ENCODE data around the gene USP47.

Gene USP47

GRCh38 chr11:11931461-11932055 is 89.8 kb downstream of the USP47 start:
- DNase-seq (ENCODE audit: extremely low read depth in 1 of 2, low read depth in 1 of 2): no peak

- no peak for DNase-seq (ENCODE audit: extremely low read depth in 1 of 2, low read depth in 1 of 2)
These were observed 93.8 kb downstream of the USP47 start for GRCh38 chr11:11935536-11935935.

DNA sequence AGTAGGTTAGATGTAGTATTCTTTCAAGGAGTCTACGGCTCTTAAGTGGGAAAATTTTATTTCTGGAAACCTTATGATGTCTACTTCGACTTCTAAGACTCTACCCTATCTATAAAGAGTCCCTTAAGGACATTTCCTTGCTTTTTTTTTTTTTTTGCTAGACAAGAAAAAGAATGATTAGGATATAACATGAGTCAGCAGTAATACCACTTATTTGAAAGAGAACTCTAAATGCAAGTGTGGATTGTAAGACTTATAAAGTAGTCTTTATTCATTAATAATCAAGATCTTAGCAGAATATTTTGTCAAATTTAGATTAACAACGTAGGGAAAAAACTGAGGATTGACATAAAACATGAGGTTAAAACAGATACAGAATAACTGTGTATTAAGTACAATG is 95.7 kb downstream of the USP47 start:
- no peak for DNase-seq (ENCODE audit: extremely low read depth in 1 of 2, low read depth in 1 of 2)

GRCh38 chr11:11937957-11938356 is 96.2 kb downstream of the USP47 start:
- DNase-seq (ENCODE audit: extremely low read depth in 1 of 2, low read depth in 1 of 2): no peak

- no peak for DNase-seq (ENCODE audit: extremely low read depth in 1 of 2, low read depth in 1 of 2)
These were observed 98.8 kb downstream of the USP47 start for GRCh38 chr11:11940551-11940950.

- DNase-seq (ENCODE audit: extremely low read depth in 1 of 2, low read depth in 1 of 2): no peak
These were observed 100.9 kb downstream of the USP47 start for GRCh38 chr11:11942668-11943067.

GRCh38 chr11:11944444-11944843 is 102.7 kb downstream of the USP47 start:
- no peak for DNase-seq (ENCODE audit: extremely low read depth in 1 of 2, low read depth in 1 of 2)

- no peak for DNase-seq (ENCODE audit: extremely low read depth in 1 of 2, low read depth in 1 of 2)
These were observed 104.4 kb downstream of the USP47 start for GRCh38 chr11:11946180-11946579.

DNA sequence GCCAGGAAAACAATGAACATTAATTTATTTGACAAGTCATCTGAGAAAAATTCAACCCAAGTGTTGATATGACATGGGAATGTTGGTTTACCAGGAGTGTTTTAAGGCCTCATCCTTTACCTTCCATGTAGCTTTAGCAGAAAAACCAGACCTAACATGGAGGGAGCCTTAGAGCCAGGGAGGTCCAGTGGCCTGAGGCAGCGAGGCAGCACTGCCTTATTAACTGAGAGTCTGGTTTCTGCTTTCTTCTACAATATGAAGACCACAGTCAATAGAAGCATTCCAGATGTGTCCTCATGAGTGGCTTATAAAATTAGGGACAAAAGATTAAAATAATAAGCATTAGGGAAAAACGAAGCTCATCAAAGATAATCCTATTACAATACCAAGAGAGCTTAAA is 105.1 kb downstream of the USP47 start:
- DNase-seq (ENCODE audit: extremely low read depth in 1 of 2, low read depth in 1 of 2): no peak

DNA sequence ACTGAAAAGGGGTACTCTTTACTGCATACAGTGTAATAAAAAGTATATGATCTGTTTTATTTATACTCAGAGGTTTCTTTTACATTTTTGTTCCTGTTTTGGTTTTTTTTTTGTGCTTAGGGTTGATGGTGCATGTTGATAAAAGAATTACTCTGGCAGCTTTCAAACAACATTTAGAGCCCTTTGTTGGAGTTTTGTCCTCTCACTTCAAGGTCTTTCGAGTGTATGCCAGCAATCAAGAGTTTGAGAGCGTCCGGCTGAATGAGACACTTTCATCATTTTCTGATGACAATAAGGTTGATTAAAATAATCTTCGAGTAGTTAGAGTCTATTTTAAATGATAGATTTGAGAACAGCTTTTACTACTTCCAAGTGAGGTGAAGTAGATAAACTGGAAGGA is 106.1 kb downstream of the USP47 start:
- DNase-seq (ENCODE audit: extremely low read depth in 1 of 2, low read depth in 1 of 2): no peak

DNA sequence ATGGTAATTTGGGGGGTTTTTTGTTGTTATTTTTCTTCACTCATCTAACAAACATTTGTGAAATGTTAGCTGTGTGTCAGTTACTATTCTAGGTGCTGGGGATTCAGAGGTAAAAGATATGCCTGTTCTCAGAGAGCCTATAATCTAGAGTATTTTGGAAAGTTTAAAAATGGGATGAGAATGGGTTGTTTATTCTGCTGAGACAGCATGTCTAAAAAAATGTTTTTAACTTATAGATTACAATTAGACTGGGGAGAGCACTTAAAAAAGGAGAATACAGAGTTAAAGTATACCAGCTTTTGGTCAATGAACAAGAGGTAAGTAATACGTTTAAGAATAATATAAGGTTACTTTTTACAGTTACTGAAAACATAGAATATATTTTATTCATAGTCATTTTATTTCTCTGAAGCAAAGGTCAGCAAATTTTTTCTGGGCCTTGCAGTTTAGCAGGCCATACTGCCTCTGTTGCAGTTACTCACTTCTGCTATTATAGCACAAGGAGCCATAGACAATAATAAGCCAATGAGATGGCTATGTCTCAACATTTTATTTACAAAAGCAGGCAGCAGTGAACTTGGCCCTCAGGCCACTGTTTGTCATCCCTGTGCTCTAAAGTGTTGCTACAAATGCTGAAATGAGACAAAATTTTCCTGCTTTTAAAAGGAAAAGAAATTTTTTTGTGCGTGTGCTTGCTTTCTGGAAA is 106.6 kb downstream of the USP47 start:
- DNase-seq (ENCODE audit: extremely low read depth in 1 of 2, low read depth in 1 of 2): no peak

DNA sequence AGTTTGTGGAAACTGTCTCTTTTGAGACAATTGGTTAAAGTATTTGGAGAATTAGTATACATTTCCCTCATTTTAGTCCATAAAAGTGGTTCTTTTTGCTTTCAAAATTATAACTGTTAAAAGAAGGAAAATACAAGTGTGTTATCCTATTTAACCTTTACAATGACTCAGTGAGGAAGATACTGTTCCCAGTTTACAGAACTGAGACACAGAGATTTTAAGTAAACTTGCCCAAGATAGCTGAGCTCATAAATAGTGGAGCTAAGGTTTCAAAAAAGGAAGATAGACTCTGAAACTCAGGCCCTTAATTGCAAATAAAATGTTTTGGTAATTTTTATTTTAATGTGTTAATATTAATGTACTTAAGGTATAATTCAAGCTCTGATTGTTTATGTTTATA is 107.7 kb downstream of the USP47 start:
- DNase-seq (ENCODE audit: extremely low read depth in 1 of 2, low read depth in 1 of 2): no peak

- no peak for DNase-seq (ENCODE audit: extremely low read depth in 1 of 2, low read depth in 1 of 2)
These were observed 110.3 kb downstream of the USP47 start for GRCh38 chr11:11952036-11952435.

GRCh38 chr11:11956006-11956405 is 114.2 kb downstream of the USP47 start:
- DNase-seq (ENCODE audit: extremely low read depth in 1 of 2, low read depth in 1 of 2): no peak

DNA sequence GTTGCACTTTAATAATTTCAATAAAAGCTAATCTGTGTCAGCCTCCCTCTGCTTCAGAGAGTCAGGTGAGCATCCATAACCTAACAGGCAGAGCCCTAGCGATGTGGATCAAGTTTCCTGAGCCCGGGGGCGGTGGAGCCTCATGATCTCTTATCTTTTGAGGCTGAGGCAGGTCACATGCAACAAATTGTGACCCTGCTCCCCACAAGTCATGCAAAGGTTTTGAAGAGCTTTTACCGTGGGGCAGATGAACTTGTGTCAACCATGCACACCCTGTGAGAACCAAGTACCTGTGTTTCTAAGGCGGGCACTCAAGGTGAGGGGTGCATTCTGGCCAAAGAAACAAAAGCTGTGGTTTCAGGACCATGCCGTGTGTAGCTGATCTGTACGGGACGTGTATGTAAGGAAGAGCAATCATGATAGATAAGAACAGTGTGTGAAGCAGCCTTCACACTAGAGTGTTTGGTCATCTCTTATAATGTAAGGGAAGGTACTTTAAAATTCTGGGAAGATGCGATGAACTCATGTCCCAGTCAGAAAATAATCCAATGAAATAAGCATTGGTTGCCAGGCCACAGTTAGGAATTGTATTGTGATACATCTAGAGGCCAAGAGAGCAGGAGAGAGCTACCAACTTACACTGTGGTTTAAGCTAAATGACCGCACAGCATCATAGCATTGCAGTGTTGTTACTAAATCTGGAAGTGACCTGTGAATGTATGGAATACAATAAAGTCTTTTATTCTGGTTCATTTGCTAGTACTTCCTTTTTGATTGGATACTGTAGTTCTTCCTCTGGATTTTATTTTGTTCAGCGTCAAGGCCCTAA is 116.8 kb downstream of the USP47 start:
- no peak for DNase-seq (ENCODE audit: extremely low read depth in 1 of 2, low read depth in 1 of 2)

DNA sequence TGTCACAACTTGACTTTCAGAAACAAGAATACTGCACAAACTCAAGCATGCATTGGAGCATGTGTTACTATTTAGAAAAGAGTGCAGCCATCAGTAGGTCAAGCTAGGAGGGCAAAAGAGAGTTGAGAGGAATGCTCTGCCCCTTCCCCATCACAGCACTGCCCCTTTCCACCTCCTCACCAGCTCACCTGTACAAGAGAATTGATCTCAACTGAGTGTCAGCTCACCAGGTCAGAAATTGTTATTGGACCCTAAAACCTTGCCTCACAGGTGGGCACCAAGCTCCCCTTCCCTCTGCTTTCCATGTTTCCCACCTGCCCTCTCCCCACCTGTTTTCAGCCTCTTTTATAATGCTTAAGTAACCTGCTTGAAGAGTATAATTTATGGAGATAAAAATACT is 117.8 kb downstream of the USP47 start:
- no peak for DNase-seq (ENCODE audit: extremely low read depth in 1 of 2, low read depth in 1 of 2)

DNA sequence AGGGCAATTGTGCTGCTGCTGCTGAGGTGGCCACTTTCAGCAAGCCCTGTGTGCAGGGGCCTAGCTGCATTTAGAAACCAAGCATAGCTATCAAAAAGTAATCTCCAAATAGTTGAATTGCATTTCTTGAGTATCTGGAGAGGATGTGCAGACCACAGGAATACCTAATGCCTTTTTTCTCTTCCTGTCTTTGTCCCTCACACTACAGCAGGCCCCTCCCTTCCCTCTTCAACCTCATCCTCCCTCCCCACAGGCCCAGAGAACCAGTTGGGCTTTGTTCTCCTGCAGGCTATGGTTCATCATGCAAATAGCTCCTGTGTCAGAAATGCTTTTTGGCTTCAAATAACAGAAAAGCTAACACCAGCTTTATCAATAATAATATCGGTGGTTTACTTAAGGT is 118.9 kb downstream of the USP47 start:
- no peak for DNase-seq (ENCODE audit: extremely low read depth in 1 of 2, low read depth in 1 of 2)

DNA sequence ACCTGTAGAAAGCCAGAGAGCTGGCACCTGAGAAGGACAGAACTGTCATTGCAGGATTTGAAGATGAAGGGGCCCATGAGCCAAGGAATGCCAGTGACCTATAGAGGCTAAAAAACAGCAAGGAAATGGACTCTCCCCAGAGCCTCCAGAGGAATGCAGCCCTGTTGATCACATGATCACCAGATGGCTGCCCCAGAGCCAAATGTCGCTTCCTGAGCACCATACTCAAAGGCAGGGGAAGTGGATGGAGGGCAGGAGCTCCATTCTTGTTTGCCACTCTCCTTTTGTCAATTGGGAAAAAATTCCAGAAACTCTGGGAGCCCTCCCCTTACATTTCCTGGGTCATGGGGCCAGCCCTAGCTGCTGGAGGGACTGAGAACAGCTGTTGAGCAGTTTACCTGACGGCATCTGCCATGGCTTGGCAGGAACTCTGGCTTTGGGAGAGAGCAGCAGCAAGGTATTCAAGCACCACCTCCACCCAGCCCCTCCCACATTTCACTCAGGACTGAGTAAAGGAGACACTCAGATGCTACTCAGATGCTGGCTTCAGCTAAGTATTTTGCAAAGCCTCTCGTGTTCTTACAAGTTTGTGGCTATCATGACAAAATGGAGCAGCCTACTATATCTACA is 119.7 kb downstream of the USP47 start:
- DNase-seq (ENCODE audit: extremely low read depth in 1 of 2, low read depth in 1 of 2): no peak

DNA sequence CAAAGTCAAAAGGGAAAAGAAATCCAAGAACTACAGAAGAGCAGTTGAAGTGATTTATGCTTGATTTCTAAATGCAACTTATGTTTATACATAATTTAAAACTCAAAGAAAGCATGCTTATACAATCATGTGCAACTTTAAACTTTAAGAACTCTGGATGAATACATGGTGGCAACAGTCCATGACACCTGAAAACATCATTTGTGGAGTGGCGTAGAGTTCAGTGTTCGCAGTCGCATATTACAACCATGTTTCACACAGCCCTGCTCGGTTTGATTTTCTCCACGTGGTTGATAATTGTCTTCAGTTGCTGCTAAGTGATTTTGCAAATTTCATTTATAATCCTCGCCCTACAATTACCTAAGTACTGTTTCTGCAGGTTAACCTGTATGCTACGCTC is 121.3 kb downstream of the USP47 start:
- no peak for DNase-seq (ENCODE audit: extremely low read depth in 1 of 2, low read depth in 1 of 2)

DNA sequence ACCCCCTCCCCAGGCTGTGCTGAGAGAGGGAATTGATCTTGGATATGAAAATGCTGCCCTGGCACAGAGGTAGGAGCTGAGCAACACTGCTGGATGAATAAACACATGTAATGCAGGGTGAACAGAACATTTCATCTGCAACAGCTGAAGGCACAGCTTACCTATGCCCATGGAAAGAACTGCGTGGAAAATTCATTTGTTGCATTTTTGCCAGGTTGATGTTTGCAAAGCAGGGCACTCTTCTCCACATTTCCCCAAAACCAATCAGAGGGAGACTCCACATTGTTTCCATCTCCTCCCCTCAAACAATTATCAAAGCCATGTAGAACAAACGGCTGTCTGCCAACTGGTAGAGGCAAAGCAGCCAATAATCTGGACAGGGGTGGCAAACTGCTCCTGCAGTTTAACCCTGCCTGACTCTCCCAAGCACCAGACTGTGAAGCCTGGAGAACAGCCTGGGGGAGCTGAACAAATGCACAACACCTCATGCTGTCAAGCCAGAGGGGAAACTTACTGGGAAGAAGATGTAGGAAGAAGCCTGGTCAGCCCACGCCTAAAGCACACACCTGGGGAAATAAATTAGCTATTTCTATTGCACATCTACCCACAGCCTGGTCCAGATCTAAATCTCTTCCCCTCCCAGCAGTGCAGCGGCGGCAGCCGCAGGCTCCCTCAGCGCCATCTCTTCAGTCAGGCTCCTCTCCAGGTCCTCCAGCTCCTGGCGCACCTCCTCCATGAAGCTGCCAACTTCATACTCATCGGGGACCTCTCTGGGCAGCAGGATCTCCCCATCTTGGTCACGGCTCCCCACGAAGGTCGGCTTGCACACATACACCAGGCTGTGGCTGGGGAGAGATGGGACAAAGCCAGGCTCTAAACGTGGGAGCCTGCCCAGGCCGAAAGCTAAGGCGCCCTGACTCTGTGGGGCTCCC is 122.3 kb downstream of the USP47 start:
- DNase-seq (ENCODE audit: extremely low read depth in 1 of 2, low read depth in 1 of 2): no peak

- no peak for DNase-seq (ENCODE audit: extremely low read depth in 1 of 2, low read depth in 1 of 2)
These were observed 123.0 kb downstream of the USP47 start for GRCh38 chr11:11964774-11965150.
